ENCODE results near the gene SERPINB6. TPM values are rescaled to one million over a fixed set of nuclear protein-coding genes. Genes with fewer than 3 reads are reported as not detected.

The SERPINB6 gene
- total RNA-seq, 1 donor from 2014 or later, result 93.8 TPM

DNA sequence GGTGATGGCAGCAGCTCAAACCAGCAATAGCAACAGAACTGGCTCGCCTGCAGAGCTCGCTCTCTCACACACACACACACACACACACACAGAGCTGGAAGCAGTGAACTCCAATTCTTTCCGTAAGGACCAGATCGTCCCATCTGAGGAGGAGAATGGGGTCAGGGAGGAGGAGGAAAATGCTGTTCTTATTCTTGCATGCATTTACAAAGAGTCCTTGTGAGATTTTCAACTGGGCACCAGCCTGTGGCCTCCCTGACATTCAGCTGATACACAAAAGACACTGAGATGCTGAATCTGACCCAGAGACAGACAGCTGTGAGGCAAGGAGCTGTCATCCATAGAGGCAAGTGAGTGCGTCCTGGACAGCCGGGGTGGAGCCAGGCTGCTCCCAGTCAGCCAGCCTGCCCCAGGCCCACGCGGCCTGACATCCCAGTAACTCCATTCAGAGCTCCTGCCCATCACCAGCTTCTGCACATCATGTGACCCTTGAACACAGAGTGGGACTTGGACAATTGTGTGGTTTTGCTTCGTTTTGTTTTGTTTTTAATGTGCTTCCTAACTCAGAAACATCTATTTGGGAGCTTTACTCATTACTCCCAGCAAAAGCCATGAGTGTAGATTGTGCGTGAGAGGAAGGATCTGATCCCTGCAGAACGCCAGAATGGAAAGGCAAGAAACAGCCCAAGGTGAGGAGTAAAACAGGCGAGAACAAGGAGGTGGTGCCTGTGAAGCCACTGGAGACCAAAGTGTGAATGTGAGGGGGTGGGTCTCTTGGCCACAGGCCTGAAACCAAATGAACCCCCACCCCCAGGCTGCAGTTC is 70.3 kb downstream of the SERPINB6 start:
- peaks cover 41% of the 10 kb centered on the region for H3K4me1 ChIP-seq
- intact Hi-C loops (cut with DNase I), result loop anchor here (5.0 kb wide), 1 partner anchor 49 kb away; no protein-coding TSS in a partner anchor
- no peak for DNase-seq (ENCODE audit: extremely low spot score in 2 of 2)

GRCh38 chr6:2900221-2900807 is 71.1 kb downstream of the SERPINB6 start:
- intact Hi-C loops (cut with DNase I), result loop anchor here (5.0 kb wide), 1 partner anchor 48 kb away; no protein-coding TSS in a partner anchor
- Histone ChIP-seq H3K27me3 (no peaks in the 10 kb centered on the region), H3K9me3 (no peaks in the 10 kb centered on the region), H3K4me1 (peaks cover 41% of the 10 kb centered on the region), H3K36me3 (no peaks in the 10 kb centered on the region), H3K4me3 (peak overlapping the region in 1 of 2 donors; percentile 76), H3K27ac (peak overlapping the region; percentile 31)
- DNase-seq (ENCODE audit: extremely low spot score in 2 of 2), result no peak
- TF ChIP-seq POLR2AphosphoS5 (IDR thresholded peaks at IDR 0.05; ENCODE audit: insufficient read depth in 1 of 2, low read depth in 1 of 2) (no peak), CTCF (IDR thresholded peaks at IDR 0.05) (no peak), POLR2A (IDR thresholded peaks at IDR 0.05) (no peak)

More for the DNA sequence above, 70.3 kb downstream of the SERPINB6 start:
- Histone ChIP-seq H3K36me3 (no peaks in the 10 kb centered on the region), H3K9me3 (no peaks in the 10 kb centered on the region), H3K4me3 (peak overlapping the region; percentile 58 to 76), H3K27me3 (no peaks in the 10 kb centered on the region), H3K27ac (peak overlapping the region; percentile 87)
- TF ChIP-seq CTCF (IDR thresholded peaks at IDR 0.05) (no peak), POLR2AphosphoS5 (IDR thresholded peaks at IDR 0.05; ENCODE audit: insufficient read depth in 1 of 2, low read depth in 1 of 2) (no peak), POLR2A (IDR thresholded peaks at IDR 0.05) (no peak)

- Histone ChIP-seq H3K36me3 (peaks cover 0 to 7% of the 10 kb centered on the region in 2 donors), H3K4me3 (no peak overlapping the region), H3K4me1 (peaks cover 41% of the 10 kb centered on the region), H3K9me3 (no peaks in the 10 kb centered on the region), H3K27me3 (no peaks in the 10 kb centered on the region), H3K27ac (no peak overlapping the region)
- DNase-seq (ENCODE audit: extremely low spot score in 2 of 2), result no peak
- TF ChIP-seq POLR2AphosphoS5 (IDR thresholded peaks at IDR 0.05; ENCODE audit: insufficient read depth in 1 of 2, low read depth in 1 of 2) (no peak), POLR2A (IDR thresholded peaks at IDR 0.05) (no peak), CTCF (IDR thresholded peaks at IDR 0.05) (no peak)
- intact Hi-C loops (cut with DNase I), result no loop called here
Observed at GRCh38 chr6:2899596-2899995, 71.8 kb downstream of the SERPINB6 start.

Other genes with a start within 250 kb of the SERPINB6 start
- 0.74 TPM for gene MYLK4, start 220.6 kb downstream of the SERPINB6 start, total RNA-seq
- gene WRNIP1, start 206.2 kb downstream of the SERPINB6 start, total RNA-seq, result 50.1 TPM
- gene SERPINB1, start 129.7 kb downstream of the SERPINB6 start, total RNA-seq, result 38.1 TPM
- 6.9 TPM for gene SERPINB9, start 68.3 kb downstream of the SERPINB6 start, total RNA-seq
- gene NQO2, start 28.3 kb upstream of the SERPINB6 start, total RNA-seq, result 11.8 TPM
- gene RIPK1, start 96.9 kb upstream of the SERPINB6 start, total RNA-seq, result 27.0 TPM
- gene BPHL, start 147.1 kb upstream of the SERPINB6 start, total RNA-seq, result 10.3 TPM
- gene TUBB2A, start 186.0 kb upstream of the SERPINB6 start, total RNA-seq, result 72.7 TPM